ENCODE results near the gene UBASH3A.

- TF ChIP-seq CTCF (IDR thresholded peaks at IDR 0.05; ENCODE audit: borderline replicate concordance, extremely low read depth, low read length, poor library complexity, severe bottlenecking), result no peak
- TF ChIP-seq EZH2 (IDR thresholded peaks at IDR 0.05; ENCODE audit: borderline replicate concordance, low read depth, low read length, severe bottlenecking), result no peak
These were observed 62.1 kb downstream of the UBASH3A start for GRCh38 chr21:42465803-42466127.
